HS-27A (cell line): ENCODE data around the gene EXT2.
A peak's percentile ranks its signal among the peaks of the same experiment; 100 is the strongest.

Experiments used
- DNase-seq: peaks from one replicate; pipeline ENCODE4 v3.0.0-alpha.2; 2012; ENCODE audit warnings: low read depth, missing footprints

Gene EXT2

GRCh38 chr11:44243086-44243485 is 147.6 kb downstream of the EXT2 start:
- DNase-seq, result no peak

- peak; percentile 62 for DNase-seq
These were observed 148.3 kb downstream of the EXT2 start for GRCh38 chr11:44243595-44244343.

- no peak for DNase-seq
These were observed 149.3 kb downstream of the EXT2 start for GRCh38 chr11:44244639-44245310.

GRCh38 chr11:44246726-44247125 is 151.2 kb downstream of the EXT2 start:
- DNase-seq, result no peak

GRCh38 chr11:44247508-44247907 is 152.0 kb downstream of the EXT2 start:
- DNase-seq, result no peak

GRCh38 chr11:44248109-44248508 is 152.6 kb downstream of the EXT2 start:
- DNase-seq, result no peak

- DNase-seq, result no peak
These were observed 154.9 kb downstream of the EXT2 start for GRCh38 chr11:44250421-44250820.

- no peak for DNase-seq
These were observed 157.6 kb downstream of the EXT2 start for GRCh38 chr11:44252999-44253602.

GRCh38 chr11:44255406-44256071 is 160.1 kb downstream of the EXT2 start:
- no peak for DNase-seq

- no peak for DNase-seq
These were observed 161.3 kb downstream of the EXT2 start for GRCh38 chr11:44256673-44257291.

- no peak for DNase-seq
These were observed 162.1 kb downstream of the EXT2 start for GRCh38 chr11:44257338-44258189.

- DNase-seq, result no peak
These were observed 162.7 kb downstream of the EXT2 start for GRCh38 chr11:44258190-44258489.

GRCh38 chr11:44258839-44259420 is 163.5 kb downstream of the EXT2 start:
- no peak for DNase-seq

GRCh38 chr11:44260081-44260480 is 164.6 kb downstream of the EXT2 start:
- DNase-seq, result no peak

- DNase-seq, result no peak
These were observed 166.5 kb downstream of the EXT2 start for GRCh38 chr11:44261800-44262591.

- no peak for DNase-seq
These were observed 168.4 kb downstream of the EXT2 start for GRCh38 chr11:44263738-44264437.

- no peak for DNase-seq
These were observed 168.9 kb downstream of the EXT2 start for GRCh38 chr11:44264438-44264749.

- no peak for DNase-seq
These were observed 169.3 kb downstream of the EXT2 start for GRCh38 chr11:44264761-44265160.

GRCh38 chr11:44266056-44266780 is 170.7 kb downstream of the EXT2 start:
- DNase-seq, result no peak
